ENCODE measurements around the gene TOB1. TPM values are rescaled to one million over a fixed set of nuclear protein-coding genes. Genes with fewer than 3 reads are reported as not detected.

TOB1 gene
- total and polyA plus RNA-seq, 9 of the 15 experiments (the other 6 are each of a cell fraction or from before 2014, with no cell fraction given), result 4.8 to 63.7 (median 13.2) TPM

GRCh38 chr17:50816771-50817751, 49.1 kb downstream of the TOB1 start:
- peak overlapping the region; percentile 35 to 89; a peak in 3 of 4 replicates for H3K9ac ChIP-seq (ENCODE audit: insufficient read depth in 1 of 2, low read depth in 2 of 2, low read length in 2 of 2)
- peak; percentile 71 to 84 (median 80) for DNase-seq (ENCODE audit: extremely low read depth in 1 of 4, low spot score in 3 of 4)
- CTCF ChIA-PET (ENCODE audit: low intra/inter-chr PET ratio), result interaction anchor here (1.3 to 1.9 kb wide), 2 partner anchors 25 to 34 kb away, joined by 5 to 8 read pairs; no protein-coding TSS in a partner anchor
- no peaks in the 10 kb centered on the region for H3K9me1 ChIP-seq (ENCODE audit: control insufficient read depth, insufficient read depth, low read length)
- no peaks in the 10 kb centered on the region for H3K36me3 ChIP-seq (ENCODE audit: control insufficient read depth, insufficient read depth, low read length)
- peak; percentile 58 for FAIRE-seq
- intact Hi-C loops (cut with micrococcal nuclease), result loop anchor here (2.0 kb wide), 1 partner anchor 26 kb away; no protein-coding TSS in a partner anchor
- H3K79me2 ChIP-seq (ENCODE audit: control insufficient read depth, insufficient read depth, low read length), result no peaks in the 10 kb centered on the region
- no TSS peak for BruUV-seq (replicated peaks)
- peak overlapping the region; percentile 75 for H3K4me2 ChIP-seq (ENCODE audit: insufficient read depth, low read length)
- no peak overlapping the region for H3K27ac ChIP-seq (ENCODE audit: extremely low read depth, low read depth, low read length)
- H3K27me3 ChIP-seq (ENCODE audit: control insufficient read depth in 2 of 2, insufficient read depth in 2 of 2, low read length in 2 of 2), result no peaks in the 10 kb centered on the region; a peak in 1 of 5 replicates
- no peaks in the 10 kb centered on the region; the same call in 1 of the 2 replicates for H3K9me3 ChIP-seq (replicated peaks; ENCODE audit: control insufficient read depth, insufficient read depth, low read depth, low read length)
- ATAC-seq, result peak; percentile 92
- WGBS (ENCODE audit: insufficient coverage, low coverage, missing lambda C conversion rate), result 8% methylated on average over 27 of the region's 27 CpGs
- in situ Hi-C loops (cut with MboI), result no loop called here
- peak overlapping the region; percentile 20; the same call in 1 of the 2 replicates for H3K4me3 ChIP-seq
- peaks cover 3 to 6% of the 10 kb centered on the region in 2 experiments; a peak in 3 of 5 replicates for H3K4me1 ChIP-seq (replicated peaks in 1 of 2; ENCODE audit: control insufficient read depth in 2 of 2, insufficient read depth in 2 of 2, low read length in 2 of 2)
- POLR2A ChIA-PET, result no interaction called here
- peak overlapping the region; percentile 89 for H2AFZ ChIP-seq (ENCODE audit: low read depth, low read length)
- no peaks in the 10 kb centered on the region for H4K20me1 ChIP-seq (replicated peaks; ENCODE audit: control insufficient read depth, insufficient read depth, low read length)
- TF ChIP-seq E2F6 (IDR thresholded peaks at IDR 0.05; ENCODE audit: borderline replicate concordance in 1 of 2, extremely low read depth in 1 of 2, insufficient read depth in 1 of 2, insufficient read length in 1 of 2, low read depth in 1 of 2, low read length in 1 of 2, poor library complexity in 1 of 2, severe bottlenecking in 1 of 2) (peak in 1 of 2 experiments; percentile 29), CTCF (IDR thresholded peaks at IDR 0.05 in 2 of 3, conservative IDR thresholded peaks at IDR 0.05 in 1 of 3; ENCODE audit: insufficient read depth in 2 of 3, low read depth in 1 of 3, low read length in 3 of 3) (peak; percentile 72 to 94 (median 73)), HDGF (IDR thresholded peaks at IDR 0.05) (no peak), ZBTB7A (IDR thresholded peaks at IDR 0.05; ENCODE audit: borderline replicate concordance, control insufficient read depth, low read depth, low read length) (peak; percentile 21; the same call in 1 of the 2 replicates), ATF3 (IDR thresholded peaks at IDR 0.05) (no peak), ATF3 (CRISPR knock-in tag; conservative IDR thresholded peaks at IDR 0.05) (no peak), XRCC5 (IDR thresholded peaks at IDR 0.05; ENCODE audit: low read depth, low read length) (0 out of 2 replicates have a peak, but pooled peaks have one; percentile 34), MTA3 (IDR thresholded peaks at IDR 0.05; ENCODE audit: borderline replicate concordance) (peak; percentile 48; the same call in 1 of the 2 replicates), HDAC2 (IDR thresholded peaks at IDR 0.05) (0 out of 2 replicates have a peak, but pooled peaks have one; percentile 48), KLF16 (IDR thresholded peaks at IDR 0.05) (no peak), GTF2F1 (IDR thresholded peaks at IDR 0.05; ENCODE audit: low read depth, low read length) (no peak), NCOA2 (IDR thresholded peaks at IDR 0.05; ENCODE audit: partially characterized antibody in 2 of 2) (peak in 1 of 2 experiments; percentile 49), CGGBP1 (CRISPR knock-in tag; IDR thresholded peaks at IDR 0.05) (no peak), ZBTB2 (IDR thresholded peaks at IDR 0.05) (peak; percentile 84; the same call in 1 of the 2 replicates)

Data from K562 (cell line).